NCI-H1436 (cell line): ENCODE results near the gene C2CD4A.
"Not testable (repeated sequence)": the region's sequence is repeated elsewhere in the genome, so short reads cannot be mapped to it uniquely, and the experiment has no call there.

Source experiments
- DNase-seq: peaks from one replicate; lab custom pipeline; 2025; lab: John Stamatoyannopoulos, UW

Gene C2CD4A, protein sequence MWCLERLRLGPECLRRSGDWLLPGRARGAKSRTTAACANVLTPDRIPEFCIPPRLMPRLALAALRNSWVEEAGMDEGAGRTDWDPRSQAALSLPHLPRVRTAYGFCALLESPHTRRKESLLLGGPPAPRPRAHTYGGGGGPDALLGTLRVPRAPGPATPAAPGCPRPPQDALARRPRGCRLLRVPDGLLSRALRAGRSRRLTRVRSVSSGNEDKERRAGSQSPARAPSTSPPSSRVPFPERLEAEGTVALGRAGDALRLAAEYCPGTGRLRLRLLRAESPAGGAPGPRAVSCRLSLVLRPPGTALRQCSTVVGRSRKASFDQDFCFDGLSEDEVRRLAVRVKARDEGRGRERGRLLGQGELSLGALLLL

DNA sequence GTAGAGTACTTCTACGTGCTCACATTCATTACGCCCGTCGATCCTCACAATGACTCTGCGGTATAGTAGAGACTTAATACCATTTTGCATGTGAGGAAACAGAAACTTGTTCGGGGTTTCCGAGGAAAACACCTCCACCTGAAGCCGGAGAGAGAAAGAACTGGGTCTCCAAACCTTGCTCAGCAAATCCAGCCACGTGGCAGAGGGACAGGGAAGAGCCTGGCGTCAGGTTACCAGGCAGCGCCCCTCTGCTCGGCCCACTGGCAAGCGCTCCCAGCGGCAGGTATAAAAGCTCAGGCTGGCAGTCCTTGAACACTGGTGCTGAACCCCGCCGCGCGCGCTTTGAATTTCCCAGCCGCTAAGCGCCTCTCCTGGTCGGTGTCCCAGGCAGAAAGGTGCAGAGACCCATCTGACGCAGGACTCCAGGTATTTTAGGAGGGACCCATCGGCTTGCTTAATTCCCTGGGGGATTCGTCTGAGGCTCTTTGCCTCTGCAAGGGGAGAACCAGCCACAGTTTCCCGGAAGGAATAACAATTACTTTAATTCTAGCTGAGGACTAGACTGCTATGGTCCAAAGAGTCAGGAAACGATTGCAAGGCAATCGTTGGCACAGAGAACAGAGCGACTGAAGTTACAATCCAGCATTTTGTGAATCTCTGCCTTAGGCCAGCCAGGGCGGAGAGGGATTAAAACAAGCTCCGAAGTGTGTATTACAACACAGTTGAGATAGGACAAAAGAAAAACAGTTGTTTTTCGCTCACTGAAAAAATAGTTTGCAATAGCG, at the start of gene C2CD4A:
Gene C2CD4A, plus strand, starts transcription at position 315 of the 785 bp plus-strand sequence. CDS start 637 bp downstream, outside the sequence.
- peak; percentile 84 for DNase-seq

DNA sequence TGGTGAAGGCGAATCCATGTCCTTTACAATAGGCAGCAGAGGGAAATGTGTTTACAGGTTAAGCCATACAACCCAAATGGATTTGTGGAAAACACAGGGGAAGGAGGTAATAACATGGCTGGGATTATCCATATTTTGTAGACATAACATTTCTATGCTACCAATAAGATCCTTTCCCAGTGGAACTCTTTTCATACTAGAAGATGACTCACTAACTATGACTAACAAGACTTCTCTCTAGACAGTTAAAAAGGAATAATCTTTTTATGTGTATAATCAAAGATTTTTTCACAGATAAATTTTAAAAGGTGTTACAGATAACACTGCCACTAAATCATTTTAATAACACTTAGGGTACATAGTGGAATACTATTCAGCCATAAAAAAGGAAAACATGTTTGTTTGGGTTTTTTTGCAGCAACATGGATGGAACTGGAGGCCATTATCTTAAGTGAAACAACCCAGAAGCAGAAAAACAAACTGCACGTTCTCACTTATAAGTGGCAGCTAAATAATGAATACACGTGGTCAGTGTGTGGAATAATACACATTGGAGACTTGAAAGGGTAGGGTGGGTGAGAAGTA, 46.1 kb upstream of the C2CD4A start:
- DNase-seq = no peak

DNA sequence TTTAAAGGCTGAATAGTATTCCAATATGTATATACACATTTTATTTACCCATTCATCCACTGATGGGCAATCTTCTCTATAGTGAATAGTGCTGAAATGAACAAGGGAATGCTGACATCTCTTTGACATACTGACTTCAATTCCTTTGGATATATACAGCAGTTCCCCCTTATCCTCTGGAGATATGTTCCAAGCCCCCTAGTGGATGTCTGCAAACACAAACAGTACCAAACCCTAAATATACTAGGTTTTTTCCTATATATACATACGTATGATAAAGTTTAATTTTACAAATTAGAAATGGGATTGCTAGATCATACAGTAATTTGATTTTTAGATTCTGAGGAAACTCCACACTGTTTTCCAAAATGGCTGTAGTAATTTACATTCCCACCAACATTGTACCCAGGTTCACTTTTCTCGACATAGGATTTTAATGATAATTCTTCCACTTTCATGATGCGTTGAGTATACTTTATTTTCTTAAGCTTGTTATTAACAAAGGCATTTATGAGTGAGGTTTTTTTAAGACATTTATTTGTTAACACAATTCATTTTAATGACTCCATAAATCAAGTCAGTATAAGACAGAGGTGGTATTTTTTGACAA, 44.7 kb upstream of the C2CD4A start:
- DNase-seq = no peak

DNA sequence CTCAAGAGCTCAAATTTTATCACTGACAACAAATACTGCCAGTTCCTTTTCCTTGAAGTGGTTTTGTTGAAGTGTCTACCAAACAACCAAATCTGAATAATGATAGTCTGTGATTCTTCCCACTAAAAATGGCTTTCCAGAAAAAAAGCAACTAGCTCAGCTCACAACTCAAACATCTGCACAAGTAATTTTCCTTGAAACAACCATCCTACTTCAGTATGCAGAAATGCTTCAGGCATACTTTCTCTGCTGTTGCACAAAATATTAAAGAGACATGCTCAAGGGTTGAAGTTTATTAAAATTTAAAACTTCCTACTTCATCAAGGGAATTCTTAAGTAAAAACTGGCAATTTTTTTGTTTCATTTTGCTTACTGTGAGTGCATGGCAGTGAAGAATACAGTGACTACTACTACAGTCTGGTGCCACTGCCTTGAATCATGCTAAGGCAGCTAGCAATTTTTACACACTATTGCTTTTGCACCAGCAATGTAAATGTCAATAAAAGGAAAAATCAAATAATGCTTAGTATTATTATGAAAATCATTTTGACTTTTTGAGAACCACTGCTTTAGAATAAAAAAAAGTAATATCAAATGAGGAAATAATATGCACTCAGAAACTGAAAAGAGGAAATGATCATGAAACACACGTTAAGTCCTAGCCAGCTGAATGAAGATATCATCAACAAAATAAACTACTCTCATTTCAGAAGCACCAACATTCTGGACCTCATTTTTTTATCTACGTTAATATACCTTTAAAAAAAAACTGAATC, 40.1 kb upstream of the C2CD4A start:
- no peak for DNase-seq

GRCh38 chr15:62027263-62027565, 39.6 kb upstream of the C2CD4A start:
- DNase-seq = no peak

GRCh38 chr15:62027916-62028315, 38.9 kb upstream of the C2CD4A start:
- DNase-seq = no peak

GRCh38 chr15:62035256-62035924, 31.4 kb upstream of the C2CD4A start:
- no peak for DNase-seq

- DNase-seq = no peak
Observed at GRCh38 chr15:62046078-62046743, 20.6 kb upstream of the C2CD4A start.

DNA sequence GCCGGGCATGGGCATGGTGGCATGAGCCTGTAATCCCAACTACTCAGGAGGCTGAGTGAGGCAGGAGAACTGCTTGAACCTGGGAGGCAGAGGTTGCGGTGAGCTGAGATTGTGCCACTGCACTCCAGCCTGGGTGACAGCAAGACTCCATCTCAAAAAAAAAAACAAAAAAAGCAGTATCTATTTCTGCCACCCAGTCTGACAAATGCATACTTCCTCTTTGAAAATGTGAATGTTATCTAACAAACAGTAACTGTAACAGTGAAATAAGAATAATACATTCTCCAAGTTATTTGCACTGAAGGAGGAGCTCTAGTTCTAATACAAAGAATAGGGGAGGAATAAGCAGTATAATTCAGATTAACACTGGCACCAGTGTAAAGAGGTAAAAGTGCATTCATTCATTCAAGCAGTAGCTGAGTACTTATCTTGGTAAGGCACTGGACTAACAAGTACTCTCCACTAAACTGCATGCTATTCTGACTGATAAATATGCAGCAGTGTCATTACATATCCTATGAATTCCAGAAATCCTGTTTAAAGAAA, 19.4 kb upstream of the C2CD4A start:
- DNase-seq = no peak

GRCh38 chr15:62048254-62048653, 18.5 kb upstream of the C2CD4A start:
- not testable (repeated sequence) for DNase-seq

DNA sequence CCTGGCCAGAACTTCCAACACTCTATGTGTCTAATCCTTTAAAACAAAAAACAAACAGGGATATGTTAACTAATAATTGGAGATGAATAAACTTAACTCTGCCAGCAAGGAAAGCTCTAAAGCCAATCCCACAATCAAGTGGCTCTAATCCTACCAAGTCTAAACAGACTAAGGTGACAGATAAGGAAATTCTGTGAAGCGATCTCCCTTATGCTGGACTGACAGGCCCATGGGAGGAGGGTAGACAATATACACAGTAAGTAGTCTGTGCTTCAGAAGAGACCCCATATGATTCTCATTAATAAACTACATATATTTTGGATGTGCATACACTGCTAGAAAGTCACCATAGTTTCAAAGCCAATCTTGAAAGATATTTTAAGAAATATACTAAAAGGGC, 16.7 kb upstream of the C2CD4A start:
- no peak for DNase-seq

GRCh38 chr15:62051166-62051565, 15.6 kb upstream of the C2CD4A start:
- no peak for DNase-seq

GRCh38 chr15:62052713-62053112, 14.1 kb upstream of the C2CD4A start:
- no peak for DNase-seq

DNA sequence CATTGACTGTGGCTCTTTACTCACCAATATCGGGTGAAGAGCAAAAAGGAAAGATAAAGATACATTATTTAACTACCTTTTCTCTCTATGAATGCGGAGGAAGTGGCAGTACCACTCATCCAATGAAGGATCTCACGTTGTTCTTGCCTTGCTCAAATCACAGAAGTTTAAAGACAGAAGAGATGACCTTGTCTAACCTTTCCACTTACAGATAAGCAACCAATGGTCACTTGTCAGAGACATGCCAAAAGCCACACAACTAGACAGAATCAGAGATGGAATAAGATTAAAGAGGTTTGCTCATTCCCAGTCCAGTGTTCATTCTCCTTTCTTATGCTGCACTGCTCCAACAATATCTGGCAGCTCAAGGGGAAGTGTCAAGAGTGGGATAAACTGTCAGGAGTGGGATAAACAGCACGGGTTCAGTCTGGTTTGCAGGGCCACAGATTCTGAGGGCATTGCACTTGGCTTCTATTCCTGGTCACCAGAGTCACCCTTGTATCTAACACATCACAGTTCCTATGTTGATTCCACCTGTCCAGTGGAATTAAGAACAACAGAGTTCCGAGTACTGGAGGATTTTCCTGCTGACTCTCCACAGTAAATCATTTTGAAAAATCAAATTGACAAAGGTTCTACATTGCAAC, 13.2 kb upstream of the C2CD4A start:
- no peak for DNase-seq

- no peak for DNase-seq
Observed at GRCh38 chr15:62054979-62055378, 11.8 kb upstream of the C2CD4A start.

DNA sequence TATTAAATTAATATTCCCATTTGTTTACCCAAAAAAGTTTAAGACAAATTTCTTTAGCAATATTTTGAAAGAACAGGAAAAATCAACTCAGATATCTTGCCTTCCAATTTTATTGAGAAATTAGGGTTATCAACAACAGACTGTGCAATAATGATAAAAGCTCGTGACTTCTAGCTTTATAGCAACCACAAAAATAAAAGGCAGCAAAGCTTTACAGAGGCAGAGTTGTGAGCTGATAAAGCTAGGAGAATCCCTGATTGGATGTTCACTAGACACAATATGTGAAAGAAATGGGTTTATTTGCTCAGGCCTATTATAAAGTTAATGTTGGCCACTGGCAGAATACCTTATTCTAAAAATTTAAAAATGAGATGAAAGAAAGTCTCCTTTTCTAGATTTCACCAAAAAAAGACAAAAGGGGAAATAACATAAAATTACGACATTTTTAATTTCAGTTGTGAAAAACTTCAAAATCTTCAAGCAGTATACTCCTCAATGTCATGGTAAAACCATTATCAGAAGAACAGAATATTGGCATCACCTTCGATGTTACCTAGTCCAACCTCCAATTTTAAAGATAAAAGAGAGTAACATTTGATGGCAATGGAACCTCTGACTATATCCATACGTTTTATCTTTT, 9.3 kb upstream of the C2CD4A start:
- DNase-seq = no peak

DNA sequence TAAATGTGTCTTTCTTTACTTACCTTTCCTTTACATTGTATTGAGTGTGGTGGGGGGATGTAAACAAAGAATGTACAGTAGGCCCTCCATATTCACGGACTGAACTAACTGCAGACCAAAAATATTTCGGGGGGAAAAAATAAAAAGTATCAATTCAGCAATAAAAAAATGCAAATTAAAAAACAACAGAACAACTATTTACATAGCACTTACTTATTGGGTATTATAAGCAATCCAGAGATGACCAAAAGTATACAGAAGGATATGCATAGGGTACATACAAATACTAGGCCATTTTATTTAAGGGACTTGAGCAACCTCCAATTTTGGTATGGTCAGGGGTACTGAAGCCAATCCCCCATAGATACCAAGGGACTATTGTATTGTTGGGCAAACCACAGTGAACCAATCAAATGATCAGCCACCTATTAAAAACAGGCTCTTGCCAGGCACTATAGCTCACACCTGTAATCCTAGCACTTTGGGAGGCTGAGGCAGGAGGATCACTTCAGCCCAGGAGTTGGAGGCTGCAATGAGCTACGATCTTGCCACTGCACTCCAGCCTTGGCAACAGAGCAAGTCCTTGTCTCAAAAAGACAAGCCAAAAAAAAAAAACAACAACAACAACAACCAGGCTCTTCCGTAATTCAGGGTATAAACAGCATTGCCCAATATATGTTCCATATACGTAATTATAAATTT, 8.3 kb upstream of the C2CD4A start:
- DNase-seq = no peak

- DNase-seq = no peak
Observed at GRCh38 chr15:62059108-62059815, 7.5 kb upstream of the C2CD4A start.
